ENCODE results near the gene MAP3K20.

The MAP3K20 gene

GRCh38 chr2:173095356-173095755, 19.7 kb downstream of the MAP3K20 start:
- no peak for TF ChIP-seq CTCF (IDR thresholded peaks at IDR 0.05; ENCODE audit: borderline replicate concordance, insufficient read depth, low read depth, low read length)
- H3K4me3 ChIP-seq (ENCODE audit: low read depth, low read length) = no peak overlapping the region

GRCh38 chr2:173099271-173099670, 23.6 kb downstream of the MAP3K20 start:
- no peak for TF ChIP-seq CTCF (IDR thresholded peaks at IDR 0.05; ENCODE audit: borderline replicate concordance, insufficient read depth, low read depth, low read length)
- H3K4me3 ChIP-seq (ENCODE audit: low read depth, low read length) = no peak overlapping the region

GRCh38 chr2:173099804-173100203, 24.2 kb downstream of the MAP3K20 start:
- TF ChIP-seq CTCF (IDR thresholded peaks at IDR 0.05; ENCODE audit: borderline replicate concordance, insufficient read depth, low read depth, low read length) = no peak
- no peak overlapping the region for H3K4me3 ChIP-seq (ENCODE audit: low read depth, low read length)

- TF ChIP-seq CTCF (IDR thresholded peaks at IDR 0.05; ENCODE audit: borderline replicate concordance, insufficient read depth, low read depth, low read length) = no peak
These were observed 26.0 kb downstream of the MAP3K20 start for GRCh38 chr2:173101687-173102086.

GRCh38 chr2:173104156-173104555, 28.5 kb downstream of the MAP3K20 start:
- no peak overlapping the region for H3K4me3 ChIP-seq (ENCODE audit: low read depth, low read length)
- no peak for TF ChIP-seq CTCF (IDR thresholded peaks at IDR 0.05; ENCODE audit: borderline replicate concordance, insufficient read depth, low read depth, low read length)

More at GRCh38 chr2:173101687-173102086, 26.0 kb downstream of the MAP3K20 start:
- H3K4me3 ChIP-seq (ENCODE audit: low read depth, low read length) = no peak overlapping the region

GRCh38 chr2:173106959-173107628, 31.4 kb downstream of the MAP3K20 start:
- no peak for TF ChIP-seq CTCF (IDR thresholded peaks at IDR 0.05; ENCODE audit: borderline replicate concordance, insufficient read depth, low read depth, low read length)

GRCh38 chr2:173107629-173108022, 32.0 kb downstream of the MAP3K20 start:
- no peak for TF ChIP-seq CTCF (IDR thresholded peaks at IDR 0.05; ENCODE audit: borderline replicate concordance, insufficient read depth, low read depth, low read length)
- no peak overlapping the region for H3K4me3 ChIP-seq (ENCODE audit: low read depth, low read length)

More at GRCh38 chr2:173106959-173107628, 31.4 kb downstream of the MAP3K20 start:
- no peak overlapping the region for H3K4me3 ChIP-seq (ENCODE audit: low read depth, low read length)

All from GM12875 (cell line).